SIG-M5 treated with dmso at 0.1 percent for 504 hours (cell line): Measurements from ENCODE around the gene FAM78B.

Experiments
- DNase-seq: peaks from one replicate; lab custom pipeline; 2025; ENCODE audit not compliant: unreplicated experiment; lab: John Stamatoyannopoulos, UW

Gene FAM78B

DNA sequence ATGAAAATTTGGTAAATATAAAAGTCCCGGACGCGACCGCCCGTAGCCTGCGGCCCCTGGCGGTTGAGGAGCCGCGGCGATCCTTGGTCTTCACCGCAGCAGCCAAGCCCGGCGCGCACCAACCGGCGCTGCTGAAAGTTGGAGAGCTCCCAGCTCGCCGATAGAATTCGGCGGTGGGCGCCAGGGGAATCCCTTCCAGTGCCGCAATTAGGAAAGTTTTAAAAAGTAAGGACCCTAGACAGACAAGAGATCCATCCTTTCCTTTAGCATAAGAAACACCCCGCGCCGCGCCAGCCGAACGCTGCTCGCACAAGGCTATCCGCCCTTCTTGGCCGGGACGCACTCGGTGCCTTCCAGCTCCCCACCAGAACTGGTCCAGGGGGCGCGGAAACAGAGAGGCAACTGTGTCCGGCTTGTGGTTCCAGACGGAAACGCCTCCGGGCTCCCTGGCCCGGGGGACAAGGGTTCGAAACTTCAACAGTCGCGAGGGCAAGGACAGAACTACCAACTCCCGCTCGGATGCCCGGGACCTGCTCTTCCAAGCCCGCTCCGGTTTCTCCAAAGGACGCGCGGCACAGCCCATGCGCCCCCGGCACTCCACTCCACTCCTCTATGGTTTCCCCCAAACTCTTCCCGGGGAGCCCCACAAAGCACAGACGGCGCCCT is 1.7 kb downstream of the FAM78B start:
- DNase-seq, result peak; percentile 9

- no peak for DNase-seq
Observed at GRCh38 chr1:166164646-166164994, 2.2 kb downstream of the FAM78B start.

DNA sequence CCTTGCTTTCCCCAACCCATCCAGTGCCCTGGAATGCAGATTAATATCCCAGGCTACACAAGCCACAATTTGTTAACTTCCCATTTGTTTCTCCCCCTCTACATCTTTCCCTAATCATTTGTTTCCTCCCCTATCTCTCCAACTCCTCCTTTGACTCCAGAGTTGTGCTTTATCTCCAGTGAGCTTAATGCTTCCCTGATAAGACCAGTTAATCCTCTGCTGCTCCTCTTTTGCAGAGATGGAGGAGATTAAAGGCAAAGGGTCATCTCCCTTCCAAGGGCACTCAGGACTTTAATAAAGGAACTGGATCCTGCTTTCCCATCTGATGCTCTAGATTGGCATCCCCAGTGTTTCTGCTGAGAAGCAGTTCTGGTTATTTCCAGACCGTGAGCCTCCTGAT is 7.1 kb downstream of the FAM78B start:
- no peak for DNase-seq

DNA sequence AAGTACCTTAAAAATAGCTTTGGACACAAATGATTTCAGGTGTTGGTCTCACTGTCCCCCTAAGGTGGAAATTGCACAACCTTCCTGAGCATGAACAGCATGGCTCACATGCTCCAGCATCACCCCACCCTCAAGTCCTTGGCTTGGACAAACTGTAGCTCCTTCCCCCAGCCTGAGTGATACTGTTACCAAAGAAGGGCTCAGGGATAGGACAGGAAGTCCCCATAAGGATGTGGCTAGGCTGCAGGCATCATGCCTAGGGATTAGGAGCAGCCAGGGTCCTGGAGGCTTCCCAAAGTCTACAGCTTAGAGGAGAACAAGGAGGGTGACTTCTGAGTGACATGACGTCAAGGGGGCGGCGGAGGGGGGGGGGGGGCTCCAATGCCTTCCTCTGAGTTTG is 10.1 kb downstream of the FAM78B start:
- DNase-seq, result no peak

- DNase-seq, result no peak
Observed at GRCh38 chr1:166155108-166155507, 11.7 kb downstream of the FAM78B start.

GRCh38 chr1:166153525-166154314 is 13.1 kb downstream of the FAM78B start:
- DNase-seq, result no peak

- no peak for DNase-seq
Observed at GRCh38 chr1:166152978-166153377, 13.8 kb downstream of the FAM78B start.

DNA sequence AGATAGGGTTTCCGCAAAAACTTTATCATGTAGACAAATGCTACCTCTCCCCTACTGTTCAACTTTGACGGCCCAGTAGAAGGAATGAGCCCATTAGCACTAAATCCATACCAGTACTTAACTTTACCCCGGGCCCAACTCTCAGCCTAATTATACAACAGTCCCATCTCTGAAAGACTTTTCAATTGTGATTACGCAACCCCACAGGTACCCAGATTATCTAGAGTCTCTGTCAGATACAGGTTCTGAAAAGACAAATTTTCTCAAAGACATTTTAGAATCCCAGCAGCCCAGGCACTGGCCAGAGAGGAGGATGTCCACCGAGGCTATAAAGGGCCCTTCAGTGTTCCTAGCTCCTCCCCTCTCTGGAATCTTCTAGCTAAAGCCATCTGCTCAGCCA is 15.0 kb downstream of the FAM78B start:
- DNase-seq, result no peak

DNA sequence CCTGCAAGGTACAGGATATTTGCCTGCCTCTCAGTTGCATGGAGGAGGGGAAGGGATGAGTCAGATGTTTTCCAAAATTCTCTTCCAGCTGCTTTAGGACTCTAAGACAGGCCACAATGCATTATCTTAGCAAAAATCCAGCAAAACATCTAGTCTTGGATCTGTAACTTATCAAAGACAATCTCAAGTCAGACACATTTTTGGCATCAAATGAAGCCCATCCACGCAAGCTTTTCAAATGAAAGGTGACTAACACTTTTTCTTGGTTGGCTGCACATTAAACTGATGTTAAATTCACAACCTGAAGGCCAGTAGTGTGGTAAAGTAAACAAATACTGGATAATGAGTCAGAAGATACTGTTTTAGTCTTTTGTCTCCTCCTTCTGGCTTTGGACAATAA is 21.3 kb downstream of the FAM78B start:
- DNase-seq, result no peak

DNA sequence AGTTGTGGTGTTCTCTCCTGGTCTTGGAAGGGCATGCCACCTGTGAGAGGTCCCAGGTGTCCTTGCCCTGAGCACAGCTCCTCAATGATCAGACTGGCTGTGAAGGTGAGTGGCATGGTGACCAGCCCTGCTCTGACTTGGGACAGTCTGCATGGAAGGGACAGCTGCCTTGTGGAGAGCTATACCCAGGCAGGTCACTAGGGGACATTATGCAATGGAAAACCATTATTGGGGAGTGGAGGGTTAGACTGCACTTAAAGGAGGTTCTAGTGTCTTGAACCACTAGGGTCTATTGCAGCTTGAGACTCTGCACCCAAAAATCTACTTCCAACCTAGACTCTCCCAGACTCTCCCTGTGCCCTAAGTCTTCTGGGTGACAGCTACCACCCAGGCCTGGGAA is 24.8 kb downstream of the FAM78B start:
- DNase-seq, result no peak

DNA sequence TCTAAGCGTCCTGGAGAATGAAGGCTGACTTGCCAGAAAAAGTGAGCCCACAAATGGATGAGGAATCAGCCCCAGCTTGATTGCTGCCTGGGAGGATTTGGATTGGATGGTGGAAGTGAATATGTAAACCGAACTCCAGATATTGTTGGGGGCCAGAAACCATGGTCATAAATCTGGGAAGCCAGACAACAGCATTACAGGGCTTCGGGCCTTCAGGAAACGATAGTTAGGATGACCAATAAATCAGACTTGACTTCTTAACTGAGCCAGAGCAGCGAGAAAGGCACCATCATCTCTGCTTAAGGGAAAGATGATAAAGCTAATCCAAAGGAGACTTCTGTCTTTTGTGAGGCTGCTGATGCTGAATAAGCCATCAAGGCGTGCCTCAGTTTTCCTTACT is 26.6 kb downstream of the FAM78B start:
- no peak for DNase-seq

DNA sequence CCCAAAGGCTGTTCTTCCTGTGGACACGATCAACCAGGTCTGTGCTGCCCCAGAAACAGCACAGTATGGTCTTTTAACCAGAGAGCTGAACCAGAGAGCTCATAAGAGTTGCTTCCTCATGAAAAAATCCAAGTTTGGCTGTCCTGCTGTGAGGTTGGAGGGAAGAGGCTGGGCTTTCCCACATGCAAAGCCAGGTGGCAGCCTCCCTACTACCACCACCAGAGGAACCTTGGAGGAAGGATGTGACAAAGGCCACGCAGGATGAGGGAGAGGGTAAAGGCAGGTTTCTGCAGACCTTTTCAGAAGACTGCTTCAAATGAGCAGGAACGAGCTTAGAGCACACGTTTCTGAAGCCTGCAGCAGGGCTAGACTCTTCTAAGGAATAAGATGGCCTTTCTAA is 27.1 kb downstream of the FAM78B start:
- DNase-seq, result no peak

DNA sequence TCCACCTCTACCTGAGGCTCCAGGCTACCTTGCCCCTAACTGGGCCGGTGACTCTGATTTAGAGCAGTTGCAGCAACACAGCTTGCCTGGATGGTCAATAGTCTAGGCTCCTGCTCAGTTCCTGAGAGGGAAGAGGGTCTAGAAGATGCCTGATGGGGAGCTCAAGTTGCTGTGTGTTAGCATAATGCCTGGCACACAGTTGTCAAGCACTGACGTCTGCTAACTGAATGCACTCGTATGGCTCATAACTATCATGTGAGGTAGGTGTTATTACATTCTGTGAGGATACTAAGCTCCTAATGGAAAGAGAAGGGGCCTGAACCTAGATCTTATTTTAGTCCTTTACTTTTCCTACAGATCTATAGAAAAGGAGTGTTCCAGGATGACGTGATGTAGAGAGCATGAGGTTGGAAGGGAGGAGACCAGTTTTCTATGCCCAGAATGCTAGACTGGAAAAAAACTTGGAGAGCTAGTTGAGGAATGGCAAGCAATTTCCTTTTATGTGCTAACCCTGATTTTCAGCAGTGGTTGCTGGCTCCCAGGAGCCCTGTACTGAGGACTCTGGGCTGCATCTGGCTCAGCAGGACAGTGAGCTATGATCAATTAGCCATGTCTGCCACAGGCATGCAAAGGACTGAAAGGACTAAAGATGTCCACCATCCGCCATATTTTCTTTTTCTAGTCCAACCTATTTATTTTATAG is 30.0 kb downstream of the FAM78B start:
- DNase-seq, result no peak

- no peak for DNase-seq
Observed at GRCh38 chr1:166136222-166136621, 30.6 kb downstream of the FAM78B start.

DNA sequence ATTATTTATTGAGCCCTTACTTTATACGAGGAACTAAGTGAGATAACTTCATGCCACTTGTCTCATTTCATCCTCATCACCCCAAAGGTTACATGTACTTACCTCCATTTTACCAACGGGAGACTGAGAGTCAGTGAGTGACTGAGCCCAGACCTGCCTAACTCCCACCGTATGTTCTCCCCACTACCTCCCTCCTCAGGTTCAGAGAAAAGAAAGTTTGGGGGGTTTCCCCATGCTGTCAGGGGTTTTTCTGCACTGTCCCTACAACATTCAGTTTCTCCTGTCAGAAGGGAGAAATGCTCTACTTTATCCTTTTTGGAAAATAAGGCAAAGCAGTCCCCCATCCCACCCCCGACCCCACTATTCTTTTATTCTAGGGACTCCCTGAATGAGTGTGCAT is 32.9 kb downstream of the FAM78B start:
- no peak for DNase-seq

DNA sequence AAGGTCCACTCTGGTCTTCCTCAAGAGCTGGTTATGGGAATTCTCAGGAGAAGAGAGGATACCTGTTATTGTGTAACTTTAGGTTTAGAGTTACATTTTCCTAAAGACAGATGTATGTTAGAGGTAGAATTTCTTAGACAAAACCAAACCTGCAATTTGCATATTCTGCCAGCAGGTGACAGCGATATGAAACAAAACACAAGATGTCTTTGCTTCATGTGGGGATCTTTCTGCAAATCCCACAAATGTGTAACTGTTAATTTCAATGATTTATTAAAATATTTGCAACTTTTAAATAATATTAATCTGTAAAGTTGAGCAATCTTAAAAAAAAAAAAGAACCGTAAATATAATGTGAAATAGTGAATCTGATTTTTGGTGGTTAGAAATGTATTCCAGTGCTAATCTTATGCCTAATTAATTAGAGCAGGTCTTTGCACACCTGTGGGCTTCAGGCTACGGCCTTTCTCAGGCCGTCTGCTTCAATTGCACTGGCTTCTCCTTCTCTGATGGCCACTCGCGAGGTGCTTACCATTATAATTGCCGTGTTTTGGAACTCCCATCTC is 33.4 kb downstream of the FAM78B start:
- peak; percentile 2 for DNase-seq

DNA sequence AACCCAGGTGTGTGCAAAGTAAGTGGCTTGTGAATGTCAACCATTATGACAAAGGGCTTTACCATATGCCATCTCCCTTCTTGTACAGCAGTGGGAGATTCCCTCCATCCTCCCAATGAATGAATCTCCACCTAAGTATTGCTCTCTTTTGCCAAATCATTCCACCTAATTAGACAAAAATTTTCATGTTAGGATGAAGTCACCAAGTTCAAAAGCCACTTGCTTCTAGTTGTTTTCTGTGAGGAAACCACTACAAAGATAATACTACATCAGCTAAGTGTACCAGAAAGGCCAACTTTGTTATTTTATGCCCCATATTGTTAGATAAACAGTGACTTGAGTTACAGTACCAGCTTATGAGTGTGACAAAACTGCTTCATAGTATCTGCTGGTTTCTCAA is 34.3 kb downstream of the FAM78B start:
- no peak for DNase-seq

GRCh38 chr1:166129006-166129405 is 37.8 kb downstream of the FAM78B start:
- DNase-seq, result no peak

- no peak for DNase-seq
Observed at GRCh38 chr1:166128195-166128594, 38.6 kb downstream of the FAM78B start.

GRCh38 chr1:166127003-166127402 is 39.8 kb downstream of the FAM78B start:
- peak; percentile 22 for DNase-seq

GRCh38 chr1:166122873-166123466 is 43.8 kb downstream of the FAM78B start:
- DNase-seq, result no peak
